ENCODE data around the gene PTPRB.

PTPRB gene

DNA sequence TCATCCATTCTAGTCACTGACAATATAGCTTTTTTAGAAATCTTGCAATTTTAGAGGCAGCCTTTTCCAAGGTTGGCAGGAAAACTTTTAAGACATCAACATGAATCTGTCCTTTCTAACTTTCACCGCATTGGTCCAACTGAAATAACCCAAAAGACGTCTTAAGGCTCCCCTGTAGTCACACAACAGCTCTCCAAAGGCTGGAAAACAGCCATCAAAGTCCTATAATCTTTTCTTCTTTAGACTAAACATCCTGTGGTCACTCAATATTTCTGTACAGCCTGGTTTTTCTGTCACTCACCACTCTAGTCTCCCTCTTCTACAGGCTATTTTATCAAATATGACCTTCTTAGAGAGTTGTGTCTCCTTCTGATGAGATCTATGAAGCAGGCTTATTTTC is 4.5 kb upstream of the PTPRB start:
- no peak for DNase-seq

- no peak for DNase-seq
These were observed 3.7 kb upstream of the PTPRB start for GRCh38 chr12:70640901-70641300.

- no peak for DNase-seq
These were observed 2.3 kb upstream of the PTPRB start for GRCh38 chr12:70639535-70639934.

DNA sequence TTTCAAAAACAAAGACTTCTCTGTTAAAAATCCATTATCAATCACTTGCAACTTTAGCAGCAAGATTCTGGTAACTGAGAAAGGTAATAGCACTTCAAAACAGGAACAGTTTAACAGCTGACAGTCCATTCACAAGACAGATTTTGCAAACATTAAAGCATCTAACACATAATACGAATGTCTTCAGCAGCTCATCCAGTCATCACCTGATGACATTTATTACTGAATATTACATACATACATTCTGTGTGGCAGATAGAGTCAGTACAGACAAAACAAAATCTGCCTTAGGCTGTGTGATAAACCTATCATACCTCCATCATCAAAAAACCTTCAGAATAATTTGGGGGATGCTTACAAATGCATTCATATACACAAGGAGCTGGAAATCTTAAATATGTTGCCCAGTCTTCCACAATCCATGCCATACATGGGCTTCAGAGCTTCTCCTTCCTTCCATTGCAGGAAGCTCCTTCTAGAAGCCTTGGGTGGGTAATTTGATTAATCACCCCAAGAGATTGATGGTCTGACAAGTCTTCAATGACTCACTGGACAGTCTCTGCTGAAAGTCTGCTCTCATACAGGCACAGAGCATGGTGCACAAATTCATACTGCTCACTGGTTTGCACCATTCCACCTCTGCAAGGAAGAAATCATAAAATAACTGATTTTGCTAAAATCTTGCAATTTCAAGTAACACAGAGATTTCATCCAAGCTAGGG is 1.6 kb upstream of the PTPRB start:
- no peak for DNase-seq

DNA sequence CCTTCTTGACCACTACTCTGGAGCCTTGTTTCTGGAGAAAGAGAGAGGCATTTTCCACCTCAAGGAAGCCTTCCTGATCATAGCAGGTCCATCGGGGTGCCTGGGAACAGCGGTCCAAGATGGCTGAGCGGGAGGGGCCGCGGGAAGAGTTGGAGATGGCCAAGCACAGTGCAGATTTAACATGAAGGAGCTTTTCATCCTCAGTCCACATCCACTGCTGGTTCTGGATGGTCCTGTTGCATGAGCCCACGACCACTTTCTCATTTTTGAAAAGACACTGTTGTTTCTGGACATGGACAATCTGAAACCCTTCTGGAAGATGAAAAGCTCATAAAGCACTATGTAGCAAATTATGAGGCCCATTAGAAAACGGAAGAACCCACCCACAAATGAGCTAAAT is 1.5 kb downstream of the PTPRB start:
- no peak for DNase-seq

GRCh38 chr12:70628701-70629480 is 8.3 kb downstream of the PTPRB start:
- DNase-seq: no peak

GRCh38 chr12:70627677-70628076 is 9.6 kb downstream of the PTPRB start:
- no peak for DNase-seq

DNA sequence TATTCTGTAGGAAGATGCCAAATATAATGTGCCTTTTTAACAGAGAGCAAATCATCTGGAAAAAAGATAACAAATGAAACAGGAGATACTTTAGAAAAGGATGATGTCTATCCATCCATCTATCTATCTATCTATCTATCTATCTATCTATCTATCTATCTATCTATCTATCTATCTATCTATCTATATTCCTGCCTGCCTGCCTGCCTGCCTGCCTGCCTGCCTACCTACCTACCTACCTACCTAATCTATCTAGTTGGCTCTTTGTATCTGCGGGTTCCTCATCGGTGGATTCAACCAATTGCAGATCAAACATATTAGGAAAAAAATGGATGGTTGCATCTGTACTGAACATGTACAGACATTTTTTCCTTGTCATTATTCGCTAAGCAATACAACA is 11.0 kb downstream of the PTPRB start:
- DNase-seq: no peak

GRCh38 chr12:70619471-70620152 is 17.6 kb downstream of the PTPRB start:
- no peak for DNase-seq

DNA sequence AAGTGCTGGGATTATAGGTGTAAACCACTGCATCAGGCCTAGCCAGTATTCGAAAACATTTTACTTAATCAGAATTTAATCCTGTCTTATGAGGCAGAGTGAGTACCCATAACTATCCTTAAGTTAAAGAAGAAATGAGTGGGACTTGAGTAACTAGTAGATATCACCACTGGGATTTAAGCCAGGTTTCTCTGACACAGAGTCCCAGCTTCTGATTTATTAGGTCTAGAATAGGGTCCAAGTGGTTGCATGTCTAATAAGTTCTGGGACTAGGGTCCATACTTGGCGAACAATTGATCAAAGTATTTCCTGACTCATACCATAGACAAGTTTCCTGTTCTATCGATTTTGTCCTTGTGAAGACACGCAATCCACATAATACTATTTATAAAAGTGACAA is 18.9 kb downstream of the PTPRB start:
- DNase-seq: no peak

- DNase-seq: no peak
These were observed 19.8 kb downstream of the PTPRB start for GRCh38 chr12:70617450-70617849.

GRCh38 chr12:70615174-70615866 is 21.9 kb downstream of the PTPRB start:
- no peak for DNase-seq

DNA sequence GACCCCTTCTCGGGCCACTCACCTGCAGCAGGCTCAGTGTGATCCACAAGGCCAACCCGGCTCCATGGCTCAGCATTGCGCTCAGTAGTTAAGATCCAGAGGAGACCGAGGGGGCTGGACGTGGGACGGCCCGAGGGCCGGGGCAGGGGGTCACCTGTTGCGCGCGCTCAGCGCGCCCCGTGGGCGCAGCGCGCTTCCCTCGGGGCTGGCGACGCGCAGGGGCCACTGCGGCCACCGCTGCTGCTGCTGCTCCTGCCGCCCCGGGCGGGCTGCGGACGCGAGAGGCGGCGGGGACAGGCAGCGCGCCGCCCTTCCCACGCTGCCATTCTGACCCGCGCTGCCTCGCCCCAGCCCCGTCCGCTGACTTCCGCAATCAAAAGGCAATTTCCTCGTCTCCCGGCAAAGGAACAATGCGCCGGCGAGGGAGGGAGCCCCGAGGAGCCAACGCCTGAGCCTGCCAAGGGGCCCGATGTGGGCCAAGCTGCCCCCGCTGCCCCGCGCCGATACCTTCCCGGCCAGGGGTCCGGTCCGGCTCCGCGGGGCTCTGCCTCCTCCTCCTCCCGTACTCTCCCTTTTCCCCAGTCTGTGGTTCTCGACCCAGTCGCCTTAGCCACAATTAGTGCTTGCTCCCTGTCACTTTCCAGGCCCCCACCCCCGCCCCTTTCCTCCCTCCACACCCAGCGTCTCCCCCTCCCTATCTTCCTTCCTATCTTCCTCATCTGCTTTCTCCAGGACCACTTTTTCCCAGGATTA is 27.3 kb downstream of the PTPRB start:
- no peak for DNase-seq

- DNase-seq: no peak
These were observed 28.0 kb downstream of the PTPRB start for GRCh38 chr12:70609203-70609602.

GRCh38 chr12:70608184-70608583 is 29.0 kb downstream of the PTPRB start:
- no peak for DNase-seq

GRCh38 chr12:70607107-70607506 is 30.1 kb downstream of the PTPRB start:
- DNase-seq: no peak

- DNase-seq: no peak
These were observed 31.3 kb downstream of the PTPRB start for GRCh38 chr12:70605976-70606375.

GRCh38 chr12:70604662-70605061 is 32.6 kb downstream of the PTPRB start:
- DNase-seq: no peak

- no peak for DNase-seq
These were observed 34.2 kb downstream of the PTPRB start for GRCh38 chr12:70603044-70603443.

DNA sequence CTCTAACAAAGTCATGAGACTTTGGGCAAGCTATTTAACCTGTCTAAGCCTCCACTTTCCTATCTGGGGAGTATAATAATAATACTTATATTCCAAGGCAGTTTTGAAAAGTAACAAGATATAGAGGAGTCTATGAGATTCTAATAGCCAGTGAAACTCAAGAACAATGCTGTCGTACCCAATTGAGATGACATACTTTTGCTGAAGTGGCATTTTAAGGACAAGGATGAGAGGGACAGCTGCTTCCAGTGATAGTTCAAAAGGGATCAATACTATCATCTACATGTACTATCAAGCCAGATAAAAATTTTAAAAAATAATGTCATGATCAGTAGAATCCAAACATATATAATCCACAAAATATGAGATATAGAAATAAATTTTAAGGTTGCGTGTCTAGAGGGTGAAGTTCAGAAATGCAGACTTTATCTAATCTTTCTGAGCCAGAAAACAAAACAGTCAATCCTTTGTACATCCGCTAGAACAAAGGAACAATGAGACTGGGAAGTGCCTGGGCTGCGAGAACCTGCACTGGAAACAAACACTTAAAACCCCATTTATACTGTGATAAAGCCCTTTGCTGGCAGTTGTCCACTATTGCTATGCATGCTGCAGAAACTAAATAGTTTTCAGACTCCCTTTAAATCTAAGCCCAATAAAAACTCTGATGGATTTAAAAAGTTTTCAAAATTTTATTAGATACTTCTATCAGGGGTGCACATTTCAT is 38.6 kb downstream of the PTPRB start:
- no peak for DNase-seq

GRCh38 chr12:70592664-70593063 is 44.6 kb downstream of the PTPRB start:
- no peak for DNase-seq

Data from activated gamma-delta T cell (primary cell).